Kidney (tissue), 14 donors: ENCODE results near the gene POC1A. TPM values are rescaled to one million over a fixed set of nuclear protein-coding genes. Genes with fewer than 3 reads are reported as not detected.
A peak's percentile ranks its signal among the peaks of the same experiment; 100 is the strongest.

Experiments
- DNase-seq, 5 donors: peaks; one replicate each; pipeline ENCODE4 v3.0.0-alpha.2; 2013 to 2020
- FAIRE-seq: peaks from 2 replicates; lab custom pipeline; 2012; peaks lifted over from hg19 to GRCh38; lab: Jason Lieb, UNC
- H3K27ac ChIP-seq, 2 donors: one replicate each; pipeline ENCODE4 v1.7.0; 2013; ENCODE audit warnings: low read depth in 2 of 2, low read length in 2 of 2, inconsistent platforms in 1 of 2
- H3K27me3 ChIP-seq: one replicate; pipeline ENCODE4 v1.7.1; 2013; ENCODE audit warnings: low read length, inconsistent platforms; ENCODE audit not compliant: control insufficient read depth, insufficient read depth
- H3K36me3 ChIP-seq, 3 donors: one replicate each; pipeline versions ENCODE4 v1.7.0 to v1.7.1; 2013; ENCODE audit warnings: low read length in 3 of 3, control low read depth in 1 of 3, inconsistent platforms in 1 of 3; ENCODE audit not compliant: insufficient read depth in 3 of 3, control insufficient read depth in 2 of 3
- H3K4me1 ChIP-seq, 3 donors: one replicate each; pipeline versions ENCODE4 v1.7.0 to v1.7.1; 2013; ENCODE audit warnings: low read length in 3 of 3, inconsistent platforms in 1 of 3, low read depth in 1 of 3; ENCODE audit not compliant: control insufficient read depth in 2 of 3, insufficient read depth in 2 of 3
- H3K4me3 ChIP-seq, 3 donors: one replicate each; pipeline versions ENCODE4 v1.7.0 to v1.8.1; 2013; ENCODE audit warnings: low read length in 3 of 3, control low read depth in 1 of 3, inconsistent platforms in 1 of 3
- H3K9ac ChIP-seq, 3 donors: one replicate each; pipeline versions ENCODE4 v1.7.0 to v1.7.1; 2013; ENCODE audit warnings: low read length in 3 of 3, control low read depth in 1 of 3, inconsistent platforms in 1 of 3
- H3K9me3 ChIP-seq, 3 donors: one replicate each; pipeline versions ENCODE4 v1.7.0 to v1.7.1; 2013; ENCODE audit warnings: low read length in 3 of 3, control low read depth in 1 of 3, inconsistent platforms in 1 of 3; ENCODE audit not compliant: control insufficient read depth in 2 of 3, insufficient read depth in 1 of 3
- CTCF ChIP-seq: IDR thresholded peaks from 3 replicates; pipeline ENCODE4 v1.5.1; 2012; ENCODE audit warnings: mild to moderate bottlenecking, moderate library complexity, borderline replicate concordance; ENCODE audit not compliant: insufficient read depth; ENCODE audit errors: extremely low read depth
- intact Hi-C: fragments of 100-400 bp; cut with DNase I; formaldehyde crosslinking; loops from one replicate; pipeline ENCODE4 v1.11.1; 2022
- polyA plus RNA-seq: library from polyadenylated mRNA; stranded (reverse); fragments of 350-450 nt; fragmentation: Illumina TruSeq; extraction: RNeasy Lipid Tissue Mini Kit (QIAGEN cat#74804); gene quantifications from one replicate; pipeline ENCODE4 v1.2.3, GENCODE V29; 2014; ENCODE audit warnings: low read depth, low replicate concordance; ENCODE audit not compliant: insufficient read depth
- total RNA-seq: library from RNA; stranded (reverse); fragmentation: NEBNext Ultra II Directional; extraction: Animal tissue kit (Norgen Biotek cat#: 25700); gene quantifications from one replicate; pipeline ENCODE4 v1.2.1, GENCODE V29; 2021
- donor health status: control.
- donor health status: control.
- donor health status: control.
- donor health status: control.
- donor health status: control.
- donor health status: DM: yes; HTN: yes; CAD: no.
- donor health status: Normal renal cell carcinoma (clear cell type).

Gene POC1A
- total and polyA plus RNA-seq, 2 donors from 2014 or later = 2.2 to 2.5 TPM

- H3K9ac ChIP-seq = no peak overlapping the region
Measured at GRCh38 chr3:52120556-52121463, 33.4 kb downstream of the POC1A start.

GRCh38 chr3:52119826-52120225, 34.4 kb downstream of the POC1A start:
- no peaks in the 10 kb centered on the region for H3K9me3 ChIP-seq
- H3K4me1 ChIP-seq = peaks cover 0 to 6% (median 2%) of the 10 kb centered on the region in 3 donors
- DNase-seq (peak in 1 of 5 donors; percentile 29), FAIRE-seq (no peak)
- H3K27ac ChIP-seq = no peak overlapping the region
- H3K27me3 ChIP-seq = no peaks in the 10 kb centered on the region
- no peak for TF ChIP-seq CTCF
- intact Hi-C loops = loop anchor here (5.0 kb wide), 1 partner anchor 118 kb away; no protein-coding TSS in a partner anchor
- no peak overlapping the region for H3K4me3 ChIP-seq
- no peaks in the 10 kb centered on the region for H3K36me3 ChIP-seq
- no peak overlapping the region for H3K9ac ChIP-seq

More at GRCh38 chr3:52120556-52121463, 33.4 kb downstream of the POC1A start:
- no peak for FAIRE-seq
- intact Hi-C loops = loop anchor here (5.0 kb wide), 1 partner anchor 119 kb away; no protein-coding TSS in a partner anchor
- peak in 1 of 5 donors; percentile 43 for DNase-seq
- peak overlapping the region in 1 of 2 donors; percentile 25 for H3K27ac ChIP-seq
- no peaks in the 10 kb centered on the region for H3K36me3 ChIP-seq
- H3K9me3 ChIP-seq = no peaks in the 10 kb centered on the region
- no peak overlapping the region for H3K4me3 ChIP-seq
- no peak for TF ChIP-seq CTCF
- peaks cover 0 to 6% (median 2%) of the 10 kb centered on the region in 3 donors for H3K4me1 ChIP-seq
- no peaks in the 10 kb centered on the region for H3K27me3 ChIP-seq

GRCh38 chr3:52119099-52119498, 35.1 kb downstream of the POC1A start:
- FAIRE-seq (no peak), DNase-seq (peak in 2 of 5 donors; percentile 20 to 48)
- peaks cover 0 to 6% (median 2%) of the 10 kb centered on the region in 3 donors for H3K4me1 ChIP-seq
- H3K27ac ChIP-seq = no peak overlapping the region
- intact Hi-C loops = no loop called here
- H3K4me3 ChIP-seq = no peak overlapping the region
- no peak overlapping the region for H3K9ac ChIP-seq
- no peaks in the 10 kb centered on the region for H3K27me3 ChIP-seq
- H3K36me3 ChIP-seq = no peaks in the 10 kb centered on the region
- no peaks in the 10 kb centered on the region for H3K9me3 ChIP-seq
- TF ChIP-seq CTCF = no peak
